Measurements from ENCODE around the gene FAM117A. TPM values are rescaled to one million over a fixed set of nuclear protein-coding genes. Genes with fewer than 3 reads are reported as not detected.

FAM117A gene
- total and polyA plus RNA-seq, 10 of the 15 experiments (the other 5 are each of a cell fraction or from before 2014, with no cell fraction given), result 2.1 to 29.6 (median 20.0) TPM

DNA sequence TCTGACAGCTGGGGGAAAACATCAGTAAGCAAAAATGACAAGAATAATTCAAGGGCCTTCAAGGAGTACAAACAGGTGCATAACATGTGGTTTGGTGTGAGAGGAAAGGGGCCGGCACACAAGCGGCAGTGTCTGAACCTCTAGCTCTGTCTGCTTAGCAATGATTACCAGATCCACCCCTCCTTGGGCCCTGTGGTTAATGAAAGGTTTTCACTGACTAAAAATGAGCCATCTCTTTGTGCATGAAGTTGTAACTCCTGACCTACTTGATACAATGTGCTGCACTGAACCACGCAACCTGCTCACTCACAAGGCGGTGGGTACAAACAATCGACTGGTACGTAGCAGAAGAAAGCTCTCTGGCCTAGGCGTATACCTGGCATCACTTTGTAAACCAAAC lies 15.1 kb downstream of the FAM117A start (continued):
- TF ChIP-seq ATF2 (IDR thresholded peaks at IDR 0.05; ENCODE audit: low read length) (peak; percentile 68; the same call in 1 of the 2 replicates), NBN (IDR thresholded peaks at IDR 0.05) (peak; percentile 94), ZSCAN29 (IDR thresholded peaks at IDR 0.05) (no peak), BHLHE40 (IDR thresholded peaks at IDR 0.05; ENCODE audit: borderline replicate concordance in 1 of 2, low read depth in 2 of 2, low read length in 1 of 2) (peak; percentile 76 to 83), ELK1 (IDR thresholded peaks at IDR 0.05; ENCODE audit: low read depth, low read length) (no peak), ZNF622 (IDR thresholded peaks at IDR 0.05) (no peak), JUNB (IDR thresholded peaks at IDR 0.05) (peak; percentile 70), CHD4 (IDR thresholded peaks at IDR 0.05) (no peak), MEF2A (IDR thresholded peaks at IDR 0.05; ENCODE audit: insufficient read depth, low read depth, low read length) (peak; percentile 65; the same call in 1 of the 2 replicates), NFYA (IDR thresholded peaks at IDR 0.05; ENCODE audit: borderline replicate concordance, low read depth, low read length) (no peak), YBX1 (IDR thresholded peaks at IDR 0.05) (no peak), NFXL1 (IDR thresholded peaks at IDR 0.05; ENCODE audit: borderline replicate concordance) (no peak), CHD1 (IDR thresholded peaks at IDR 0.05; ENCODE audit: low read depth, low read length) (no peak), SREBF1 (IDR thresholded peaks at IDR 0.05; ENCODE audit: low read length) (no peak), MTA3 (IDR thresholded peaks at IDR 0.05; ENCODE audit: borderline replicate concordance, low read length) (peak; percentile 46; the same call in 1 of the 2 replicates), GABPA (IDR thresholded peaks at IDR 0.05; ENCODE audit: low read depth) (no peak), ATF3 (IDR thresholded peaks at IDR 0.05; ENCODE audit: borderline replicate concordance, extremely low read depth, low read depth, low read length) (no peak), IRF5 (IDR thresholded peaks at IDR 0.05; ENCODE audit: borderline replicate concordance) (no peak), RB1 (IDR thresholded peaks at IDR 0.05; ENCODE audit: borderline replicate concordance) (no peak), ZNF24 (IDR thresholded peaks at IDR 0.05) (peak; percentile 69), NR2F1 (conservative IDR thresholded peaks at IDR 0.05) (peak; percentile 87), ZBED1 (IDR thresholded peaks at IDR 0.05; ENCODE audit: borderline replicate concordance) (peak; percentile 79; the same call in 1 of the 2 replicates)
- TF ChIP-seq, protein P1, sequence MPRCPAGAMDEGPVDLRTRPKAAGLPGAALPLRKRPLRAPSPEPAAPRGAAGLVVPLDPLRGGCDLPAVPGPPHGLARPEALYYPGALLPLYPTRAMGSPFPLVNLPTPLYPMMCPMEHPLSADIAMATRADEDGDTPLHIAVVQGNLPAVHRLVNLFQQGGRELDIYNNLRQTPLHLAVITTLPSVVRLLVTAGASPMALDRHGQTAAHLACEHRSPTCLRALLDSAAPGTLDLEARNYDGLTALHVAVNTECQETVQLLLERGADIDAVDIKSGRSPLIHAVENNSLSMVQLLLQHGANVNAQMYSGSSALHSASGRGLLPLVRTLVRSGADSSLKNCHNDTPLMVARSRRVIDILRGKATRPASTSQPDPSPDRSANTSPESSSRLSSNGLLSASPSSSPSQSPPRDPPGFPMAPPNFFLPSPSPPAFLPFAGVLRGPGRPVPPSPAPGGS (IDR thresholded peaks at IDR 0.05; ENCODE audit: borderline replicate concordance, insufficient read depth, low read depth, low read length, poor library complexity, severe bottlenecking), result peak; percentile 72
- TF ChIP-seq, protein P2, sequence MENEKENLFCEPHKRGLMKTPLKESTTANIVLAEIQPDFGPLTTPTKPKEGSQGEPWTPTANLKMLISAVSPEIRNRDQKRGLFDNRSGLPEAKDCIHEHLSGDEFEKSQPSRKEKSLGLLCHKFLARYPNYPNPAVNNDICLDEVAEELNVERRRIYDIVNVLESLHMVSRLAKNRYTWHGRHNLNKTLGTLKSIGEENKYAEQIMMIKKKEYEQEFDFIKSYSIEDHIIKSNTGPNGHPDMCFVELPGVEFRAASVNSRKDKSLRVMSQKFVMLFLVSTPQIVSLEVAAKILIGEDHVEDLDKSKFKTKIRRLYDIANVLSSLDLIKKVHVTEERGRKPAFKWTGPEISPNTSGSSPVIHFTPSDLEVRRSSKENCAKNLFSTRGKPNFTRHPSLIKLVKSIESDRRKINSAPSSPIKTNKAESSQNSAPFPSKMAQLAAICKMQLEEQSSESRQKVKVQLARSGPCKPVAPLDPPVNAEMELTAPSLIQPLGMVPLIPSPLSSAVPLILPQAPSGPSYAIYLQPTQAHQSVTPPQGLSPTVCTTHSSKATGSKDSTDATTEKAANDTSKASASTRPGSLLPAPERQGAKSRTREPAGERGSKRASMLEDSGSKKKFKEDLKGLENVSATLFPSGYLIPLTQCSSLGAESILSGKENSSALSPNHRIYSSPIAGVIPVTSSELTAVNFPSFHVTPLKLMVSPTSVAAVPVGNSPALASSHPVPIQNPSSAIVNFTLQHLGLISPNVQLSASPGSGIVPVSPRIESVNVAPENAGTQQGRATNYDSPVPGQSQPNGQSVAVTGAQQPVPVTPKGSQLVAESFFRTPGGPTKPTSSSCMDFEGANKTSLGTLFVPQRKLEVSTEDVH (IDR thresholded peaks at IDR 0.05; ENCODE audit: low read depth, partially characterized antibody), result peak; percentile 39

Measured in GM12878 (cell line).